Measurements from ENCODE around the gene LRP1B.

Gene LRP1B

GRCh38 chr2:140873915-140874531 lies 1256.8 kb downstream of the LRP1B start:
- H3K27me3 Mint-ChIP-seq, result no peaks in the 10 kb centered on the region
- H3K27ac Mint-ChIP-seq, result no peak overlapping the region
- DNase-seq (ENCODE audit: low spot score in 2 of 2) (no peak), ATAC-seq (ENCODE audit: low read depth) (no peak)
- H3K4me3 Mint-ChIP-seq, result no peak overlapping the region
- no peaks in the 10 kb centered on the region for H3K4me1 Mint-ChIP-seq
- H3K36me3 Mint-ChIP-seq, result no peaks in the 10 kb centered on the region
- peaks cover 4% of the 10 kb centered on the region for H3K9me3 Mint-ChIP-seq

DNA sequence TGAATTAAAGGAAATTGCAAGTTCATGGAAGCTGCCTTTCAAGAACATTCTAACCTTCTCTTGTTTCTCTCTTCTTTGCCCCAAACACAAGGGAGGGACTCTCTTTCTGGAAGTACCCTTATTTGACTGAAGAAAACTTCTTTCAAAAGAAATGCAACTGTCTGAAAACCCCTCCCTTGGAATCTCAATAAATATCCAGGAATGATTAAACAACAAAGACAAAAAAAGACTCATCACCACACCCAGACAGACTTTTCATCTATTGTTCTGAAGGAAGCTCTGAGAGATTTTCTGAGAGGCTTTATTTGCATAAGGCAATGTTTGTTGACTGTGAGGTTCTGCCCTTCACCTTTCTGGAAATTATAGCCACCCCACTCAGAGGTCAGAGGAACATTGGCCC lies 1260.9 kb downstream of the LRP1B start:
- Mint-ChIP-seq H3K27ac (no peak overlapping the region), H3K27me3 (no peaks in the 10 kb centered on the region), H3K4me3 (no peak overlapping the region), H3K4me1 (no peaks in the 10 kb centered on the region), H3K36me3 (no peaks in the 10 kb centered on the region), H3K9me3 (peaks cover 7% of the 10 kb centered on the region)
- no peak for DNase-seq (ENCODE audit: low spot score in 2 of 2)
- ATAC-seq (ENCODE audit: low read depth), result no peak

DNA sequence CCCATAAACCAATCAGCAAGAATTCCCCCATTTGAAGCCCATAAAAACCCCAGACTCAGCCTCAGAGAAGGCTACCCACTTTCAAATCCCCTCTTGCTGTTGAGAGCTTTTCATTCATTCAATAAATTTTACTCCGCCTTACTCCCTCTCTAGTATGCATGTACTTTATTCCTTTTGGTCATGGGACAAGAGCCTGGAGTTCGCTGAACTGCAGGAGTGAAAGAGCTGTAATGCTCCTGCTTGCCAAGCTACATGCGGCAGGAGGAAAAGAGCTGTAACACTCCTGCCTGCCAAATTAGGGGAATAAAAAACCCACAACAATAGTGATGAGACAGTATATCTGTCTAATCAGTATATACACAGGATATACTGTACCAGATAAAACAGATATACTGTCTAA lies 1261.7 kb downstream of the LRP1B start:
- H3K9me3 Mint-ChIP-seq, result peaks cover 7% of the 10 kb centered on the region
- H3K4me3 Mint-ChIP-seq, result no peak overlapping the region
- DNase-seq (ENCODE audit: low spot score in 2 of 2) (no peak), ATAC-seq (ENCODE audit: low read depth) (no peak)
- no peaks in the 10 kb centered on the region for H3K36me3 Mint-ChIP-seq
- no peak overlapping the region for H3K27ac Mint-ChIP-seq
- H3K4me1 Mint-ChIP-seq, result no peaks in the 10 kb centered on the region
- H3K27me3 Mint-ChIP-seq, result no peaks in the 10 kb centered on the region

DNA sequence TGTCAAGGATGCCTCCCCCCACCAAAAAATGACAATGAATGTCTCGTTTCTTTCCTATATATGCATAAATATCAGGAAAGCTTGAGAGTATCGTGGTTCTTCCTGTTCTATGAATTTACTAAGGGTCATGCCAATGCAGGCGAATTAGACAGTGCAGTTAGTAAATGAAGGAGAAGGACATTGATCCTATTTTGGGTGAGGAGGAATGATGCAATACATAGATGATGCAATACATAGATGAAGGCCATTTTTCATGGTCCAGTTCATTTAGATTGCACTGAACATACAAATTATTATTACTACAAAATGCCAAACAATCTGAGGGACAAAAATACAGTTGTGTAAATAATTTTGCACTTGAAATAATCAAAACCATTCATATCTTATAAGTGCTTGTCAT lies 1265.0 kb downstream of the LRP1B start:
- Mint-ChIP-seq H3K4me3 (no peak overlapping the region), H3K27ac (no peak overlapping the region), H3K36me3 (no peaks in the 10 kb centered on the region), H3K9me3 (peaks cover 7% of the 10 kb centered on the region), H3K27me3 (no peaks in the 10 kb centered on the region), H3K4me1 (no peaks in the 10 kb centered on the region)
- ATAC-seq (ENCODE audit: low read depth) (no peak), DNase-seq (ENCODE audit: low spot score in 2 of 2) (no peak)

DNA sequence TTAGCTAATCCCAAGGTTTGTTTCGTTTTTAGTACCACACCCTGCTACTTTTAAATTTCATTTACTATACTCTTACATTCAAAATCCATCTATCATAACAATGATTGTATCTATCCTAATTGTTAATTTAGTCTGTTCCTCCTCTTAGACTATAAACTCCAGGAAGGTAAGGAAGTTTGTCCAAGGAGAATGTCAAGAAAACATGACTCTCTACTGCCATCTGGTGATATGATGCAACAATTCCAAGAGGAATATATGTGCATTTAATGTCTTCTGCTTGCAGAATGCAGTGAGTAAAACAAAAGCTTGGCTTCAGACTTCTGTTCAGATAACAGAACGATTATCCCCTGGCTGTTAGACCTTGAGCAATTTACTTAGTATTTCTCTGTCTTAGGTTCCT lies 1267.1 kb downstream of the LRP1B start:
- peaks cover 6% of the 10 kb centered on the region for H3K9me3 Mint-ChIP-seq
- ATAC-seq (ENCODE audit: low read depth) (no peak), DNase-seq (ENCODE audit: low spot score in 2 of 2) (no peak)
- no peaks in the 10 kb centered on the region for H3K4me1 Mint-ChIP-seq
- H3K27me3 Mint-ChIP-seq, result no peaks in the 10 kb centered on the region
- no peak overlapping the region for H3K27ac Mint-ChIP-seq
- no peaks in the 10 kb centered on the region for H3K36me3 Mint-ChIP-seq
- no peak overlapping the region for H3K4me3 Mint-ChIP-seq

GRCh38 chr2:140862181-140862580 lies 1268.6 kb downstream of the LRP1B start:
- Mint-ChIP-seq H3K4me1 (no peaks in the 10 kb centered on the region), H3K4me3 (no peak overlapping the region), H3K9me3 (peaks cover 3% of the 10 kb centered on the region), H3K36me3 (no peaks in the 10 kb centered on the region), H3K27ac (no peak overlapping the region), H3K27me3 (no peaks in the 10 kb centered on the region)
- ATAC-seq (ENCODE audit: low read depth) (no peak), DNase-seq (ENCODE audit: low spot score in 2 of 2) (no peak)

- DNase-seq (ENCODE audit: low spot score in 2 of 2) (no peak), ATAC-seq (ENCODE audit: low read depth) (no peak)
- H3K4me3 Mint-ChIP-seq, result no peak overlapping the region
- H3K4me1 Mint-ChIP-seq, result no peaks in the 10 kb centered on the region
- no peaks in the 10 kb centered on the region for H3K36me3 Mint-ChIP-seq
- no peaks in the 10 kb centered on the region for H3K27me3 Mint-ChIP-seq
- no peak overlapping the region for H3K27ac Mint-ChIP-seq
- peaks cover under 1% of the 10 kb centered on the region for H3K9me3 Mint-ChIP-seq
Measured at GRCh38 chr2:140861666-140862065, 1269.2 kb downstream of the LRP1B start.

- no peaks in the 10 kb centered on the region for H3K4me1 Mint-ChIP-seq
Measured at GRCh38 chr2:140855471-140855870, 1275.3 kb downstream of the LRP1B start.

DNA sequence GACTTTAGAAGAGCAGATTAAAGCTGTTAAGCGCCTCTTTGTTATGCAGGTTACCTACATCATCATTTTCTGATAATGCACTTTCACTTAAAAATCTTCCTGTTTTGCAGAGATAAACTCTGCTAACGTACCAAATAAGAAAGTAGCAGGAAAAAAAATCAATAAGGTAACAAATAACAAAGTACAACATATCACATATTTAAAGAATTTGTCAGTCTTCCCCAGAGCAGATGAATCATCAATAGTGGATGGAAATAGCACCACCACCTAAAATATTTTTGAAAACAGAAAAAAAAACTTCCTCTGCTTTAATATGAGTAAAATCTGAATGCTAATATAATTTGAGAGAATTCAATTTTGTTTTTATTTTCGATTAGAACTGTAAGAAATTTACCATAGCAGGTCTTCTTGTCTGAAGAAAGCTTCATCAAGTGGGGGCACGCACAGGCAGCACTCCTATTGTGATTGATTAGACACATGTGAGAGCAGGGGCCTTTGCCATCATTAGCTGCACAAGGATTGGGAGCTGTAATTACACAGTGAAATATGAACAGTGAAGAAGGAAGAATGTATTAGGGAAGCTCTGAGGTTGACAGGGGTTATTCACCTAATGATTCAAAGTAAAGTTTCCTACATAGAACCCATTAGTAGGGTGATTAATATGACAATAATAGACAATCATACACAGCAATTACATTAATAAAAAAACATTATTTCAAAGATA lies 1279.4 kb downstream of the LRP1B start:
- Mint-ChIP-seq H3K36me3 (no peaks in the 10 kb centered on the region), H3K27ac (no peak overlapping the region), H3K9me3 (no peaks in the 10 kb centered on the region), H3K4me3 (no peak overlapping the region), H3K4me1 (no peaks in the 10 kb centered on the region), H3K27me3 (no peaks in the 10 kb centered on the region)
- ATAC-seq (ENCODE audit: low read depth), result no peak
- no peak for DNase-seq (ENCODE audit: low spot score in 2 of 2)

More at GRCh38 chr2:140855471-140855870, 1275.3 kb downstream of the LRP1B start:
- Mint-ChIP-seq H3K27me3 (no peaks in the 10 kb centered on the region), H3K36me3 (no peaks in the 10 kb centered on the region), H3K27ac (no peak overlapping the region), H3K9me3 (no peaks in the 10 kb centered on the region), H3K4me3 (no peak overlapping the region)
- ATAC-seq (ENCODE audit: low read depth), result no peak
- no peak for DNase-seq (ENCODE audit: low spot score in 2 of 2)

GRCh38 chr2:140843186-140843585 lies 1287.6 kb downstream of the LRP1B start:
- no peaks in the 10 kb centered on the region for H3K27me3 Mint-ChIP-seq
- H3K4me3 Mint-ChIP-seq, result no peak overlapping the region
- H3K4me1 Mint-ChIP-seq, result no peaks in the 10 kb centered on the region
- no peaks in the 10 kb centered on the region for H3K9me3 Mint-ChIP-seq
- no peak overlapping the region for H3K27ac Mint-ChIP-seq
- ATAC-seq (ENCODE audit: low read depth), result no peak
- no peak for DNase-seq (ENCODE audit: low spot score in 2 of 2)
- H3K36me3 Mint-ChIP-seq, result no peaks in the 10 kb centered on the region

DNA sequence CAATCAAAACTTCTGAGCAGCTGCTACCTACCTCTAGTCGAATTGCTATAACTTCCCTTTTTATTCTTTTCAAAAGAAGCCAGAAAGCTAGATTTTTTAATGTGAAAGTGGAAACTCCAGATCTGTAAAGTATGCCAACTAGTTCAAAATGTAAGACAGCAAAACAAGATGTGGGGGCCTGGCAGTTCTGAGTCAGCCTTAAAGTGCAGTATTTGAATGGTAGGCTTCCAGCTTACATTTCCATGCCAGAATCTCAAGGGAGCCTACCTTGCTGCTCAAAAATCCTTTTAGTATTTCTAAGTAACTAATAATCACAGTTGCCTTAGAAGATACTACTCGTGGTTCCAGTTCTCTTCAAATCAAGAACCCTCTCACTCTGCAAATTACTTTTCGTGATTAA lies 1288.7 kb downstream of the LRP1B start:
- H3K4me1 Mint-ChIP-seq, result no peaks in the 10 kb centered on the region
- H3K36me3 Mint-ChIP-seq, result no peaks in the 10 kb centered on the region
- no peaks in the 10 kb centered on the region for H3K27me3 Mint-ChIP-seq
- DNase-seq (ENCODE audit: low spot score in 2 of 2) (no peak), ATAC-seq (ENCODE audit: low read depth) (no peak)
- no peak overlapping the region for H3K27ac Mint-ChIP-seq
- H3K4me3 Mint-ChIP-seq, result no peak overlapping the region
- H3K9me3 Mint-ChIP-seq, result no peaks in the 10 kb centered on the region

DNA sequence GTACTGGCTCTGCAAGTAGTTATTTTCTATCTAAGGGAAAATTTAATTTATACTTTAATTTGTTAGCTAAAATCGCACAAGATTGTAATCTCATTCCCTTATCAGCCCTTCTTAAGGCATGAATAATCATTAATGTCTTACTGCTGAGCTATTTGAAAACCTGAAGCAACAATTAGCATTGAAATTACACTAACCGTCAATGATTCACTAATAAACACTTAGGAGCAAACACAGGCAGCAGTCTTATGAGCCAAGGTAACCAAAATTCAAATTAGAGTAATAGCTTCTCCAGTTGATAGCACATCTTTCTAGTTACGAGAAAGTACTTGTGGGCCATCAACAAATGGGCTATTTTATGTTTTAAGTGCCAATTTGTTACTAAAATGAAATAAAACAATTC lies 1289.7 kb downstream of the LRP1B start:
- H3K4me3 Mint-ChIP-seq, result no peak overlapping the region
- DNase-seq (ENCODE audit: low spot score in 2 of 2) (no peak), ATAC-seq (ENCODE audit: low read depth) (no peak)
- H3K4me1 Mint-ChIP-seq, result no peaks in the 10 kb centered on the region
- H3K9me3 Mint-ChIP-seq, result no peaks in the 10 kb centered on the region
- no peaks in the 10 kb centered on the region for H3K36me3 Mint-ChIP-seq
- no peak overlapping the region for H3K27ac Mint-ChIP-seq
- H3K27me3 Mint-ChIP-seq, result no peaks in the 10 kb centered on the region

DNA sequence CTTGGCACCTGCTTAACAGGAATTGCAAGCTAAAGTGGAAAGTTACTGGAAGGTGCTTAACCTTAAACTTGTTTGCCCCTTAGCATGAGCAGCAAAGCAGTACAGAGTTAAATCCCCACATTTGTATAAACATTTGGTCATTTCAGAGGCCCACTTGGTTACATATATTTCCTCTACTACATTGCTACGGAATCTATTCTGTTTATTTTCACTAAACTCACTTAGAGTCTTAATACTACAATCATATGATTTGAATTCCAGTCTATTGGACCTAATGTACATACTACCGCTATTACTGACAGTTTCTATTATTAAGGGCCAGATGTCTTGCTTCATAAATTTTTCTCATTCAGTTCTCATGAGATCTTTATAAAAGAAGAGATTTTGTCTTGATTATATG lies 1294.0 kb downstream of the LRP1B start:
- H3K27ac Mint-ChIP-seq, result no peak overlapping the region

GRCh38 chr2:140835079-140835478 lies 1295.7 kb downstream of the LRP1B start:
- ATAC-seq (ENCODE audit: low read depth) (no peak), DNase-seq (ENCODE audit: low spot score in 2 of 2) (no peak)
- no peaks in the 10 kb centered on the region for H3K36me3 Mint-ChIP-seq
- no peaks in the 10 kb centered on the region for H3K4me1 Mint-ChIP-seq
- H3K9me3 Mint-ChIP-seq, result peaks cover 5% of the 10 kb centered on the region
- H3K27ac Mint-ChIP-seq, result no peak overlapping the region
- H3K4me3 Mint-ChIP-seq, result no peak overlapping the region
- no peaks in the 10 kb centered on the region for H3K27me3 Mint-ChIP-seq

More for the DNA sequence above, 1294.0 kb downstream of the LRP1B start:
- Mint-ChIP-seq H3K4me1 (no peaks in the 10 kb centered on the region), H3K4me3 (no peak overlapping the region), H3K36me3 (no peaks in the 10 kb centered on the region), H3K27me3 (no peaks in the 10 kb centered on the region), H3K9me3 (peaks cover 3% of the 10 kb centered on the region)
- DNase-seq (ENCODE audit: low spot score in 2 of 2) (no peak), ATAC-seq (ENCODE audit: low read depth) (no peak)

DNA sequence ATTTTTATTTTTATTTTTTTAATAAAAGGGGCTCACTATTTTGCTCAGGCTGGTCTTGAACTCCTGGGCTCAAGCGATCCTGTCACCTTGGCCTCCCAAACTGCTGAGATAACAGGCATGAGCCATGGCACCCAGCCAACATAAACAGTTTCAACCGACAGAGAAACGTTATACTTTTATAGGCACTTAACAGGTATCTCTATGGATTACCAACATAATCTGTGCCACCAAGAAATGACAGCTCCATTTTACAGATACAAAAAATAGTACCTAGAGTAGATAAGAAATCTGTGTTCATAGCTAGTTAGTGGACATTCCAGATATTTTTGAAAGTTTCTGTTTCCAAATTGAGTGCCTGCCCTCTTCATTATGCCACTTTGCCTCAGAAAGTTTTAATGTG lies 1316.7 kb downstream of the LRP1B start:
- DNase-seq (ENCODE audit: low spot score in 2 of 2), result no peak
- Mint-ChIP-seq H3K27me3 (no peaks in the 10 kb centered on the region), H3K36me3 (no peaks in the 10 kb centered on the region), H3K27ac (no peak overlapping the region), H3K9me3 (no peaks in the 10 kb centered on the region), H3K4me3 (no peak overlapping the region), H3K4me1 (no peaks in the 10 kb centered on the region)
- ATAC-seq (ENCODE audit: low read depth), result no peak

Data from memory B cell (primary cell).